ENCODE measurements around the gene RYK.

- TF ChIP-seq CTCF (IDR thresholded peaks at IDR 0.05), result no peak
- no peak for TF ChIP-seq POLR2A (IDR thresholded peaks at IDR 0.05)
These were observed 105.5 kb downstream of the RYK start for GRCh38 chr3:134145183-134145582.
